SJCRH30 (cell line): ENCODE data around the gene SEMA3G. TPM values are rescaled to one million over a fixed set of nuclear protein-coding genes. Genes with fewer than 3 reads are reported as not detected.

Experiments
- DNase-seq, 2 experiments: peaks; one replicate each; pipeline ENCODE4 v3.0.0-alpha.2; 2015 to 2020
- H3K27ac ChIP-seq: fragments of 250-450 bp; sonication (Bioruptor Pico); 2 replicates; pipeline ENCODE4 v1.5.1; 2020; ENCODE audit warnings: mild to moderate bottlenecking, moderate library complexity
- H3K27me3 ChIP-seq: fragments of 250-450 bp; sonication (Bioruptor Pico); 2 replicates; pipeline ENCODE4 v1.5.1; 2020; ENCODE audit warnings: mild to moderate bottlenecking, moderate library complexity
- H3K36me3 ChIP-seq: fragments of 250-450 bp; sonication (Bioruptor Pico); 2 replicates; pipeline ENCODE4 v1.5.1; 2020; ENCODE audit warnings: mild to moderate bottlenecking, moderate library complexity
- H3K4me1 ChIP-seq: fragments of 250-450 bp; sonication (Bioruptor Pico); 2 replicates; pipeline ENCODE4 v1.5.1; 2020; ENCODE audit warnings: mild to moderate bottlenecking, moderate library complexity
- H3K4me3 ChIP-seq: fragments of 250-450 bp; sonication (Bioruptor Pico); 2 replicates; pipeline ENCODE4 v1.5.1; 2020; ENCODE audit warnings: mild to moderate bottlenecking, moderate library complexity
- H3K9me3 ChIP-seq: fragments of 250-450 bp; sonication (Bioruptor Pico); replicated peaks from 2 replicates; pipeline ENCODE4 v1.5.1; 2020; ENCODE audit warnings: mild to moderate bottlenecking, moderate library complexity
- total RNA-seq: library from RNA; depleted of rRNA; stranded (reverse); fragments of >200 nt; shearing (Covaris generic); gene quantifications from 2 replicates; pipeline ENCODE4 v1.2.3, GENCODE V29; 2014; rRNA removed

The SEMA3G gene
- 0.03 and 0.10 TPM in 2 replicates for total RNA-seq

DNA sequence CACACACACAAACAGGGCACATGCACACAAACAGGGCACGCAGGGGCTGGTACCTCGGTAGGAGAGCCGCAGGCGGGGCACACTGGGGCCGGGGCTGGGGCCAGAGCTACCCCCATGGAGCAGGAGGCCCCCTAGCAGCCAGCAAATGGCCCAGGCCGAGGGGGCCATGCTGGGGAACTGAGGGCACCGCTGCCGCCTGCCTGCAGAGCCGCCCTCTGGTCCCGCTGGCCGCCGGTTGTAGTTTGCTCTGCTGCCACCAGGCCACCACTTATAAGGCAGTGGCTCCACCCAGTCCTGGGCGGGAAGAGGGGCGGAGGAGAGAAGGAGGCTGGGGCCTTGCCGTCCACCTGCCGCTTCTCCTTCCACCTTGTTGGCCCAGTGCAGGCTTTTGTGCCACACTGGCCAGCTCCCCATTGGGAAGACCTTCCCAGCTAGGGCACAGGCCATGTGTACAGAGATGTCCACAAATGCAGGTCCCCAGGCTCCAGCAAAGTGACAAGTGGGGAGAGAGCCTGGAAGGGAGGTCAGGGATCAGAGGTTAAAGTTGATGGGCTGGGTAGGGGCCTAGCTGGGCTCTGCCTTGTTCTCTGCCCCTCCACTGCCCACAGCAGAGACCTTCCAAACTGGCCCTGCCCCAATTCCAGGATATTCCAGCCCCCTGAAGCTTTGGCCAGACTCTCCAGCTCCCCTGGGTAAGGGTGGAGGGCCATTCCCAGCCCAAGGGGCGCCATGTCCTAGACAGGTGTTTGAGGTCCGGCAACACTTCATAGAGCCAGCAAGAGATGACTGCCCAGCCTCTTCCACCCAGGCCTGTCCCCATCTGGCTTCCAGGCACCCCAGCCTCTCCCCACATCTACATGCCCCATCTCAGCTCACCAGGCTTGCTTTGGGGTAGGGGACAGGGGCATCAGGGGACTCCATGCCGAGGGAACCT lies at the start of gene SEMA3G:
Gene SEMA3G, minus strand, starts transcription at position 244 of the 934 bp plus-strand sequence. Its CDS starts 76 bp downstream, at position 168.
- H3K27ac ChIP-seq: no peak within 1 kb of the TSS
- no peaks in the 10 kb centered on the region for H3K9me3 ChIP-seq
- peak; percentile 55 to 58 for DNase-seq
- no peaks in the 10 kb centered on the region for H3K36me3 ChIP-seq
- no peak within 1 kb of the TSS for H3K4me3 ChIP-seq
- no peaks in the 10 kb centered on the region for H3K27me3 ChIP-seq
- peaks cover under 1% of the 10 kb centered on the region for H3K4me1 ChIP-seq

DNA sequence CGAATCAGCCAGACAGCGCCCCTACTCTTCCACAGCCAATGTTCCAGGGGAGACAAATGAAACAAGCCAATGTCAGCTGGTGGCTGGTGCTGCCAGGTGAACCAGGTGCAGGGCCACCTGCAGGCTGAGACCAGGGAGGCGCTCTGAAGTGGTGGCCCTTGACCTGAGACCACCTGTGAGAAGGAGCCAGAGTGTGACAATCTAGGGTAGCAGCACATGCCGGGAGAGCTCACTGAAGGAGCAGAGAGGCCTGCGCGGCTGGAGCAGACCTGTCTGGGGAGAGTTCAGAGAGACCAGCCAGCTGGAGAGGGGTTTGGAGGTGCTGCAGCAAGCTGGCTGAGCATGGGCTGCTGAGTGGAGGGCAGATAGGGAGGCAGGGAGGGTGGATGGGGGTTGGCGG lies 49.5 kb upstream of the SEMA3G start:
- Histone ChIP-seq H3K27me3 (no peaks in the 10 kb centered on the region), H3K9me3 (no peaks in the 10 kb centered on the region), H3K4me1 (no peaks in the 10 kb centered on the region), H3K4me3 (no peak overlapping the region), H3K27ac (no peak overlapping the region), H3K36me3 (peaks cover 13% of the 10 kb centered on the region)
- no peak for DNase-seq

DNA sequence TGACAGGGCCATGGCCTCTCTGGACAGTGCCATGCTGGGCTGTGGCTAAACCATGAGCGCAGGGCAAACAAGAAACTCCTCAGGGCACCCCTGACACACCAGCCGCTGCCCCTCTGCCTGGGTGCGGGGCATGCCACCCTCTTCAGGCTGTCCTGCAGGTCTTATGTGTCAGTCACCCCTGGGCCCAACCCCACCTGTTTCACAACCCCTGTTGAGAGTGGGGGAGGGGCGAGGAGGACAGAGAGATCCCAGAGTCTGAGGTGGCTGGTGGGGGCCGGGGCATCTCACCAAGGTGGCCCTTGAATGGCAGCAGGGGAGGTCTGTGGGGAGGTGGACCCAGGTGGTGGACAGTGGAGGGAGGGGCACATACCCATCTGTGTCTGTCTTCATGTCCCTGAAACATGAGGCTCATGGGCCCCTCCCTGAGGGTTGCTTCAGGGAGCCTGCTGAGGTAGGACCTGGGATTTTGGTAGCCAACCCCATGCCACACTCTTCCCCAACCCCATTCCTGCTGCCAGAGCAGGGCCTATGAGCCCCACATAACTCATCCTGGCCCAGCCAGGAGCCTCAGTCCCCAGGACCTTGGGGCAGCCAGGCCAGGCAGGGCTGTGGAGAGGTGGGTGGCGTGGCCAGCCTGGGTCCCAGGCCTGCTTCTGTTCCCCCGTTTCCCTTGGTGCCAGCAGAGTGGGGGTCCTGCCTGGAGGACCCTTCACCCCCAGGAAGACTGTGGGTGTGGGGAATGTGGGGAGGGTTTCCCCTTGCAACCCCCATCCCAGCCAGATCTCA lies 48.5 kb upstream of the SEMA3G start:
- Histone ChIP-seq H3K4me3 (no peak overlapping the region), H3K36me3 (peaks cover 18% of the 10 kb centered on the region), H3K27ac (no peak overlapping the region), H3K9me3 (no peaks in the 10 kb centered on the region), H3K4me1 (no peaks in the 10 kb centered on the region), H3K27me3 (no peaks in the 10 kb centered on the region)
- DNase-seq: no peak

DNA sequence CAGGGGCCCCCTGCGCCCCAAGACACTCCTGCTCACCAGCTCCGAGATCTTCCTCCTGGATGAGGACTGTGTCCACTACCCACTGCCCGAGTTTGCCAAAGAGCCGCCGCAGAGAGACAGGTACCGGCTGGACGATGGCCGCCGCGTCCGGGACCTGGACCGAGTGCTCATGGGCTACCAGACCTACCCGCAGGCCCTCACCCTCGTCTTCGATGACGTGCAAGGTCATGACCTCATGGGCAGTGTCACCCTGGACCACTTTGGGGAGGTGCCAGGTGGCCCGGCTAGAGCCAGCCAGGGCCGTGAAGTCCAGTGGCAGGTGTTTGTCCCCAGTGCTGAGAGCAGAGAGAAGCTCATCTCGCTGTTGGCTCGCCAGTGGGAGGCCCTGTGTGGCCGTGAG lies 47.2 kb upstream of the SEMA3G start:
- Histone ChIP-seq H3K36me3 (peaks cover 20% of the 10 kb centered on the region), H3K9me3 (no peaks in the 10 kb centered on the region), H3K27me3 (no peaks in the 10 kb centered on the region), H3K4me1 (no peaks in the 10 kb centered on the region), H3K4me3 (no peak overlapping the region), H3K27ac (no peak overlapping the region)
- DNase-seq: no peak

DNA sequence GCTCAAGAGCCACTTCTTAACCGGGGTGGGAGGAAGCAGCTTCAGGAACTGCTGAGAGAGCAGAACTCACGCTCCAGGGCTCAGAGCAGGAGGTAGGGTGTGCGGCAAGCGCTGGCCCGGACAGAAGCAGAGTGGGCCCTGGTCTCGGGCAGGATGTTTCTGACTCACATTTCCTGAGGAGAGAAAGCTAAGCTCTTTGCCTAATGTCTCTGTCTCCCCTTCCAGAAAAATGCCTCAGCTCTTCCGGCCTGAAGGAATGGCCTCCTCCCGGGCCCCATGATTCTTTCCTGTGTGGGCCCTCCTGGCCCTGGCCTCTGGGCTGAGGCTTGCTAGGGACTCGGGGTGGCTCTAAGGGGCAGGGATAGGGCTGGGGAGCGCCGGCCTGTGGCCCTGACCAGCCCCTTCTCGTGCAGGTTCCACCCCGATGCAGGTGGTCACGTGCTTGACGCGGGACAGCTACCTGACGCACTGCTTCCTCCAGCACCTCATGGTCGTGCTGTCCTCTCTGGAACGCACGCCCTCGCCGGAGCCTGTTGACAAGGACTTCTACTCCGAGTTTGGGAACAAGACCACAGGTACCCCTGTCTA lies 46.1 kb upstream of the SEMA3G start:
- Histone ChIP-seq H3K27me3 (no peaks in the 10 kb centered on the region), H3K27ac (no peak overlapping the region), H3K9me3 (no peaks in the 10 kb centered on the region), H3K4me1 (no peaks in the 10 kb centered on the region), H3K36me3 (peaks cover 22% of the 10 kb centered on the region), H3K4me3 (no peak overlapping the region)
- DNase-seq: no peak

- H3K9me3 ChIP-seq: no peaks in the 10 kb centered on the region
- peaks cover 27% of the 10 kb centered on the region for H3K36me3 ChIP-seq
- no peaks in the 10 kb centered on the region for H3K27me3 ChIP-seq
- DNase-seq: no peak
- H3K27ac ChIP-seq: no peak overlapping the region
- no peaks in the 10 kb centered on the region for H3K4me1 ChIP-seq
- no peak overlapping the region for H3K4me3 ChIP-seq
Measured at GRCh38 chr3:52490035-52490938, 45.4 kb upstream of the SEMA3G start.

DNA sequence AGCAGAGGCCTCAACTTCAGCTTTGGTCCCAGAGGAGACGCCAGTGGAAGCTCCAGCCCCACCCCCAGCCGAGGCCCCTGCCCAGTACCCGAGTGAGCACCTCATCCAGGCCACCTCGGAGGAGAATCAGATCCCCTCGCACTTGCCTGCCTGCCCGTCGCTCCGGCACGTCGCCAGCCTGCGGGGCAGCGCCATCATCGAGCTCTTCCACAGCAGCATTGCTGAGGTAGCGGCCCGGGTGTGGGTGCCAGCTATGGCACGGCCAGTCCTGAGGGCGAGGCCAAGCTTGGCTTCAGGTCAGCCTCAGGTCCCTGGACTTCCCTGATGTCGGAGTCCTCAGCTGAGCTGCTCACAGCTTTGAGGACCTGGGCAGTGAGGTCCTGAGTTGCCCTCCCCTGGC lies 44.5 kb upstream of the SEMA3G start:
- Histone ChIP-seq H3K4me3 (no peak overlapping the region), H3K27me3 (no peaks in the 10 kb centered on the region), H3K27ac (no peak overlapping the region), H3K36me3 (peaks cover 27% of the 10 kb centered on the region), H3K9me3 (no peaks in the 10 kb centered on the region), H3K4me1 (no peaks in the 10 kb centered on the region)
- DNase-seq: no peak

- Histone ChIP-seq H3K4me1 (no peaks in the 10 kb centered on the region; the same call in 1 of the 2 replicates), H3K36me3 (peaks cover 27% of the 10 kb centered on the region), H3K27me3 (no peaks in the 10 kb centered on the region), H3K4me3 (no peak overlapping the region), H3K9me3 (no peaks in the 10 kb centered on the region), H3K27ac (no peak overlapping the region)
- no peak for DNase-seq
Measured at GRCh38 chr3:52488746-52489145, 43.8 kb upstream of the SEMA3G start.

GRCh38 chr3:52487788-52488691 lies 43.1 kb upstream of the SEMA3G start:
- Histone ChIP-seq H3K27me3 (no peaks in the 10 kb centered on the region), H3K27ac (no peak overlapping the region), H3K4me1 (no peaks in the 10 kb centered on the region; the same call in 1 of the 2 replicates), H3K4me3 (no peak overlapping the region), H3K9me3 (no peaks in the 10 kb centered on the region), H3K36me3 (peaks cover 27% of the 10 kb centered on the region)
- DNase-seq: no peak

- Histone ChIP-seq H3K4me3 (no peak overlapping the region), H3K27me3 (no peaks in the 10 kb centered on the region), H3K36me3 (peaks cover 27% of the 10 kb centered on the region), H3K4me1 (no peaks in the 10 kb centered on the region; the same call in 1 of the 2 replicates), H3K27ac (no peak overlapping the region), H3K9me3 (no peaks in the 10 kb centered on the region)
- no peak for DNase-seq
Measured at GRCh38 chr3:52487050-52487787, 42.3 kb upstream of the SEMA3G start.

GRCh38 chr3:52484680-52485461 lies 40.0 kb upstream of the SEMA3G start:
- Histone ChIP-seq H3K27ac (no peak overlapping the region), H3K27me3 (no peaks in the 10 kb centered on the region), H3K36me3 (peaks cover 26% of the 10 kb centered on the region), H3K9me3 (no peaks in the 10 kb centered on the region), H3K4me3 (no peak overlapping the region), H3K4me1 (no peaks in the 10 kb centered on the region; the same call in 1 of the 2 replicates)
- no peak for DNase-seq
